SK-N-SH treated with all-trans-retinoic acid at 6 μM for 48 hours (cell line): ENCODE data around the gene KCMF1.

Experiments
- ATAC-seq: fragments of 200-7000 bp; cut with Tn5 transposase; 3 replicates; pipeline ENCODE4 v1.9.1; 2020; ENCODE audit warnings: mild to moderate bottlenecking, moderate library complexity
- ARNTL ChIP-seq: fragments of 450-650 bp; formaldehyde crosslinking; IDR thresholded peaks from 2 replicates; pipeline ENCODE4 v1.5.0; 2020; ENCODE audit warnings: low read depth, mild to moderate bottlenecking, moderate library complexity, borderline replicate concordance
- BACH2 ChIP-seq: fragments of 250-450 bp; sonication (Bioruptor Pico); IDR thresholded peaks from 2 replicates; pipeline ENCODE4 v1.9.0; 2021; ENCODE audit warnings: mild to moderate bottlenecking, borderline replicate concordance
- CSDC2 ChIP-seq: fragments of 250-450 bp; sonication (Bioruptor Pico); IDR thresholded peaks from 2 replicates; pipeline ENCODE4 v1.5.0; 2020; ENCODE audit warnings: mild to moderate bottlenecking, moderate library complexity
- ESRRG ChIP-seq: fragments of 250-450 bp; sonication (Bioruptor Pico); IDR thresholded peaks from 2 replicates; pipeline ENCODE4 v1.6.1; 2021; ENCODE audit warnings: mild to moderate bottlenecking
- ISL1 ChIP-seq: fragments of 250-450 bp; sonication (Bioruptor Pico); IDR thresholded peaks from 2 replicates; pipeline ENCODE4 v2.1.2; 2022; ENCODE audit warnings: mild to moderate bottlenecking, moderate library complexity
- OSR1 ChIP-seq: fragments of 250-450 bp; sonication (Bioruptor Pico); IDR thresholded peaks from 2 replicates; pipeline ENCODE4 v1.8.0; 2022; ENCODE audit warnings: moderate library complexity, mild to moderate bottlenecking, inconsistent platforms
- PPARA ChIP-seq: fragments of 250-450 bp; sonication (Bioruptor Pico); IDR thresholded peaks from 2 replicates; pipeline ENCODE4 v1.5.0; 2020; ENCODE audit warnings: mild to moderate bottlenecking, borderline replicate concordance
- RARB ChIP-seq: fragments of 250-450 bp; sonication (Bioruptor Pico); IDR thresholded peaks from 2 replicates; pipeline ENCODE4 v1.8.0; 2021; ENCODE audit warnings: mild to moderate bottlenecking, moderate library complexity
- SNAI2 ChIP-seq: fragments of 250-450 bp; sonication (Bioruptor Pico); IDR thresholded peaks from 2 replicates; pipeline ENCODE4 v1.5.0; 2020; ENCODE audit warnings: mild to moderate bottlenecking, moderate library complexity
- TCF4 ChIP-seq: fragments of 250-450 bp; sonication (Bioruptor Pico); IDR thresholded peaks from 2 replicates; pipeline ENCODE4 v1.8.0; 2021; ENCODE audit warnings: mild to moderate bottlenecking, moderate library complexity, borderline replicate concordance
- TOX ChIP-seq: fragments of 250-450 bp; sonication (Bioruptor Pico); IDR thresholded peaks from 2 replicates; pipeline ENCODE4 v1.8.0; 2021; ENCODE audit warnings: mild to moderate bottlenecking, moderate library complexity, borderline replicate concordance
- ZC3H10 ChIP-seq: fragments of 250-450 bp; sonication (Bioruptor Pico); IDR thresholded peaks from 2 replicates; pipeline ENCODE4 v1.5.1; 2021; ENCODE audit warnings: mild to moderate bottlenecking, moderate library complexity
- ZFP3 ChIP-seq: fragments of 250-450 bp; sonication (Bioruptor Pico); IDR thresholded peaks from 2 replicates; pipeline ENCODE4 v1.5.0; 2020; ENCODE audit warnings: mild to moderate bottlenecking, moderate library complexity
- ZFP30 ChIP-seq: fragments of 450-650 bp; formaldehyde crosslinking; IDR thresholded peaks from 2 replicates; pipeline ENCODE4 v1.5.0; 2022; ENCODE audit warnings: mild to moderate bottlenecking, moderate library complexity
- ZNF565 ChIP-seq: fragments of 450-650 bp; formaldehyde crosslinking; conservative IDR thresholded peaks from 2 replicates; pipeline ENCODE4 v1.5.0; 2020; ENCODE audit warnings: low read depth, mild to moderate bottlenecking, moderate library complexity
- ZNF70 ChIP-seq: fragments of 450-650 bp; formaldehyde crosslinking; IDR thresholded peaks from 2 replicates; pipeline ENCODE4 v1.5.0; 2020; ENCODE audit warnings: mild to moderate bottlenecking, moderate library complexity
- ZNF8 ChIP-seq: fragments of 450-650 bp; formaldehyde crosslinking; IDR thresholded peaks from 2 replicates; pipeline ENCODE4 v1.5.0; 2020; ENCODE audit warnings: mild to moderate bottlenecking, moderate library complexity
- TF ChIP-seq, protein P1 (sequence below): fragments of 250-450 bp; sonication (Bioruptor Pico); IDR thresholded peaks from 2 replicates; pipeline ENCODE4 v1.5.0; 2020; ENCODE audit warnings: mild to moderate bottlenecking, moderate library complexity
- TF ChIP-seq, protein P2 (sequence below): fragments of 250-450 bp; sonication (Bioruptor Pico); IDR thresholded peaks from 2 replicates; pipeline ENCODE4 v1.8.0; 2021; ENCODE audit warnings: low read depth, mild to moderate bottlenecking, moderate library complexity, borderline replicate concordance
- TF ChIP-seq, protein P3 (sequence below): fragments of 250-450 bp; sonication (Bioruptor Pico); IDR thresholded peaks from 2 replicates; pipeline ENCODE4 v1.5.1; 2020; ENCODE audit warnings: low read depth, mild to moderate bottlenecking, moderate library complexity
- TF ChIP-seq, protein P4 (sequence below): fragments of 250-450 bp; sonication (Bioruptor Pico); IDR thresholded peaks from 2 replicates; pipeline ENCODE4 v1.8.0; 2020; ENCODE audit warnings: mild to moderate bottlenecking, moderate library complexity, borderline replicate concordance
- TF ChIP-seq, protein P5 (sequence below): fragments of 250-450 bp; sonication (Bioruptor Pico); IDR thresholded peaks from 2 replicates; pipeline ENCODE4 v1.5.1; 2021; ENCODE audit warnings: mild to moderate bottlenecking, moderate library complexity

Gene KCMF1

DNA sequence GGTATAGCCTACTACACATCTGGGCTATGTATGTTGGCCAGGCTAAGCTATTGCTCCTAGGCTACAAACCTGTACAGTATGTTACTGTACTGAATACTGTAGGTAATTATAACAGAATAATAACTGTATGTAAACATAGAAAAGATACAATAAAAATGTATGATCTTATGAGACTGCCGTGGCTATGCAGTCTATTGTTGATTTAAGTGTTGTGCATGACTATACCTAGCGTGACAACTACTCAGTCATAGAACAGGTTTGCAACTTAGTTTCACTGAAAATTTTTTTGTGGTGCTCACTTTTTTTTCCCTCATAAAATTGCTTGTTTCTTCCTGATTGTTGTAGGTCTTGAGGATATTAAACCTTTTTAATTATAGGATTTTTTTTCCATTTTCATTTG lies 25.9 kb downstream of the KCMF1 start (continued):
- TF ChIP-seq, protein P1, sequence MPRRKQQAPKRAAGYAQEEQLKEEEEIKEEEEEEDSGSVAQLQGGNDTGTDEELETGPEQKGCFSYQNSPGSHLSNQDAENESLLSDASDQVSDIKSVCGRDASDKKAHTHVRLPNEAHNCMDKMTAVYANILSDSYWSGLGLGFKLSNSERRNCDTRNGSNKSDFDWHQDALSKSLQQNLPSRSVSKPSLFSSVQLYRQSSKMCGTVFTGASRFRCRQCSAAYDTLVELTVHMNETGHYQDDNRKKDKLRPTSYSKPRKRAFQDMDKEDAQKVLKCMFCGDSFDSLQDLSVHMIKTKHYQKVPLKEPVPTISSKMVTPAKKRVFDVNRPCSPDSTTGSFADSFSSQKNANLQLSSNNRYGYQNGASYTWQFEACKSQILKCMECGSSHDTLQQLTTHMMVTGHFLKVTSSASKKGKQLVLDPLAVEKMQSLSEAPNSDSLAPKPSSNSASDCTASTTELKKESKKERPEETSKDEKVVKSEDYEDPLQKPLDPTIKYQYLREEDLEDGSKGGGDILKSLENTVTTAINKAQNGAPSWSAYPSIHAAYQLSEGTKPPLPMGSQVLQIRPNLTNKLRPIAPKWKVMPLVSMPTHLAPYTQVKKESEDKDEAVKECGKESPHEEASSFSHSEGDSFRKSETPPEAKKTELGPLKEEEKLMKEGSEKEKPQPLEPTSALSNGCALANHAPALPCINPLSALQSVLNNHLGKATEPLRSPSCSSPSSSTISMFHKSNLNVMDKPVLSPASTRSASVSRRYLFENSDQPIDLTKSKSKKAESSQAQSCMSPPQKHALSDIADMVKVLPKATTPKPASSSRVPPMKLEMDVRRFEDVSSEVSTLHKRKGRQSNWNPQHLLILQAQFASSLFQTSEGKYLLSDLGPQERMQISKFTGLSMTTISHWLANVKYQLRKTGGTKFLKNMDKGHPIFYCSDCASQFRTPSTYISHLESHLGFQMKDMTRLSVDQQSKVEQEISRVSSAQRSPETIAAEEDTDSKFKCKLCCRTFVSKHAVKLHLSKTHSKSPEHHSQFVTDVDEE (CRISPR knock-in tag), result no peak
- TF ChIP-seq ESRRG (no peak), TCF4 (no peak), ISL1 (CRISPR knock-in tag) (no peak), ZFP3 (CRISPR knock-in tag) (no peak), BACH2 (CRISPR knock-in tag) (no peak), ZNF70 (CRISPR knock-in tag) (no peak), OSR1 (CRISPR knock-in tag) (no peak)
- TF ChIP-seq, protein P2, sequence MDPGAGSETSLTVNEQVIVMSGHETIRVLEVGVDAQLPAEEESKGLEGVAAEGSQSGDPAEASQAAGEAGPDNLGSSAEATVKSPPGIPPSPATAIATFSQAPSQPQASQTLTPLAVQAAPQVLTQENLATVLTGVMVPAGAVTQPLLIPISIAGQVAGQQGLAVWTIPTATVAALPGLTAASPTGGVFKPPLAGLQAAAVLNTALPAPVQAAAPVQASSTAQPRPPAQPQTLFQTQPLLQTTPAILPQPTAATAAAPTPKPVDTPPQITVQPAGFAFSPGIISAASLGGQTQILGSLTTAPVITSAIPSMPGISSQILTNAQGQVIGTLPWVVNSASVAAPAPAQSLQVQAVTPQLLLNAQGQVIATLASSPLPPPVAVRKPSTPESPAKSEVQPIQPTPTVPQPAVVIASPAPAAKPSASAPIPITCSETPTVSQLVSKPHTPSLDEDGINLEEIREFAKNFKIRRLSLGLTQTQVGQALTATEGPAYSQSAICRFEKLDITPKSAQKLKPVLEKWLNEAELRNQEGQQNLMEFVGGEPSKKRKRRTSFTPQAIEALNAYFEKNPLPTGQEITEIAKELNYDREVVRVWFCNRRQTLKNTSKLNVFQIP, result no peak

DNA sequence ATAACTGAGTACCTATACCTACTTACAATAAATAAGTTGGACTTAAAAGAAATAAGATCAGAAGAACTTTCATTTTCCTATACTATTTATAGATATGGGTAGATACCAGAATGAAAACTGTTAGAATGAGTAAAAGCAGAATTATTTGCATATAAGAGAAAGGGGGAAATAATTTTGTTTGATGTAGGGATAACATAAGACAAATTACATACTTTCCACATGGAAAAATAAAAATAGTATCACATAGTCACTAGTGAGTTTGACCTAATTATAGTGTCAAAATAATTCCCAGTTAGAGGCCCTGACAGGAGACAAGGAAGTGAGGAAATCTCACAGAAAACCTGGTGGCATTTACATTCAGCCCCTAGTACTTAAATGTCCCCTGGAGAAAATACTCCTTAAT lies 28.6 kb downstream of the KCMF1 start:
- no peak for ATAC-seq
- TF ChIP-seq ZFP30 (CRISPR knock-in tag), result no peak
- no peak for TF ChIP-seq ARNTL (CRISPR knock-in tag)
- TF ChIP-seq BACH2 (CRISPR knock-in tag), result no peak
- TF ChIP-seq SNAI2 (CRISPR knock-in tag), result no peak
- TF ChIP-seq ZFP3 (CRISPR knock-in tag), result no peak
- no peak for TF ChIP-seq ZNF565 (CRISPR knock-in tag)
- TF ChIP-seq ZNF8 (CRISPR knock-in tag), result no peak
- TF ChIP-seq, protein P3, sequence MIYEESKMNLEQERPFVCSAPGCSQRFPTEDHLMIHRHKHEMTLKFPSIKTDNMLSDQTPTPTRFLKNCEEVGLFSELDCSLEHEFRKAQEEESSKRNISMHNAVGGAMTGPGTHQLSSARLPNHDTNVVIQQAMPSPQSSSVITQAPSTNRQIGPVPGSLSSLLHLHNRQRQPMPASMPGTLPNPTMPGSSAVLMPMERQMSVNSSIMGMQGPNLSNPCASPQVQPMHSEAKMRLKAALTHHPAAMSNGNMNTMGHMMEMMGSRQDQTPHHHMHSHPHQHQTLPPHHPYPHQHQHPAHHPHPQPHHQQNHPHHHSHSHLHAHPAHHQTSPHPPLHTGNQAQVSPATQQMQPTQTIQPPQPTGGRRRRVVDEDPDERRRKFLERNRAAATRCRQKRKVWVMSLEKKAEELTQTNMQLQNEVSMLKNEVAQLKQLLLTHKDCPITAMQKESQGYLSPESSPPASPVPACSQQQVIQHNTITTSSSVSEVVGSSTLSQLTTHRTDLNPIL (CRISPR knock-in tag), result no peak

DNA sequence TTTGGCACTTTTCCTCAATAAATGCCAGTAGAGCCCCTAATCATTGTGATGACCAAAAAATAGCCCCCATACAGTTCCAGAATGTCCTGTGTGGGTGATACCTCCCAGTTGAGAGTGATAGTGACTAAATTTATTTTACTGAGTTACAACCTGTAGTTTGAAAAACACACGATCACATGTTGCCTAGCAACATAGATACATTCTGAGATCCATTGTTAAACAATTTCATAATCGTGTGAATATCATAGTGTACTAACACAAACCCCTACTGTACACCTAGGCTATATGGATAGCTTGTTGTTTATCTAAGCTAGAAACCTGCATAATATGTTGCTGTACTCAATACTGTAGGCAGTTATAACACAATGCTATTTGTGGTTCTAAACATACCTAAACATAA lies 30.6 kb downstream of the KCMF1 start:
- TF ChIP-seq OSR1 (CRISPR knock-in tag) (no peak), TCF4 (no peak), ZNF565 (CRISPR knock-in tag) (no peak), ZNF8 (CRISPR knock-in tag) (no peak), TOX (CRISPR knock-in tag) (no peak), ZNF70 (CRISPR knock-in tag) (no peak), ISL1 (CRISPR knock-in tag) (no peak), PPARA (CRISPR knock-in tag) (no peak), CSDC2 (CRISPR knock-in tag) (no peak), SNAI2 (CRISPR knock-in tag) (no peak), ZC3H10 (CRISPR knock-in tag) (no peak), RARB (CRISPR knock-in tag) (no peak), ZFP30 (CRISPR knock-in tag) (no peak), ZFP3 (CRISPR knock-in tag) (no peak), ARNTL (CRISPR knock-in tag) (no peak)
- TF ChIP-seq, protein P4, sequence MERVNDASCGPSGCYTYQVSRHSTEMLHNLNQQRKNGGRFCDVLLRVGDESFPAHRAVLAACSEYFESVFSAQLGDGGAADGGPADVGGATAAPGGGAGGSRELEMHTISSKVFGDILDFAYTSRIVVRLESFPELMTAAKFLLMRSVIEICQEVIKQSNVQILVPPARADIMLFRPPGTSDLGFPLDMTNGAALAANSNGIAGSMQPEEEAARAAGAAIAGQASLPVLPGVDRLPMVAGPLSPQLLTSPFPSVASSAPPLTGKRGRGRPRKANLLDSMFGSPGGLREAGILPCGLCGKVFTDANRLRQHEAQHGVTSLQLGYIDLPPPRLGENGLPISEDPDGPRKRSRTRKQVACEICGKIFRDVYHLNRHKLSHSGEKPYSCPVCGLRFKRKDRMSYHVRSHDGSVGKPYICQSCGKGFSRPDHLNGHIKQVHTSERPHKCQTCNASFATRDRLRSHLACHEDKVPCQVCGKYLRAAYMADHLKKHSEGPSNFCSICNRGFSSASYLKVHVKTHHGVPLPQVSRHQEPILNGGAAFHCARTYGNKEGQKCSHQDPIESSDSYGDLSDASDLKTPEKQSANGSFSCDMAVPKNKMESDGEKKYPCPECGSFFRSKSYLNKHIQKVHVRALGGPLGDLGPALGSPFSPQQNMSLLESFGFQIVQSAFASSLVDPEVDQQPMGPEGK (CRISPR knock-in tag), result no peak
- TF ChIP-seq, protein P3 (CRISPR knock-in tag), result no peak
- TF ChIP-seq, protein P1 (CRISPR knock-in tag), result no peak
- TF ChIP-seq, protein P5, sequence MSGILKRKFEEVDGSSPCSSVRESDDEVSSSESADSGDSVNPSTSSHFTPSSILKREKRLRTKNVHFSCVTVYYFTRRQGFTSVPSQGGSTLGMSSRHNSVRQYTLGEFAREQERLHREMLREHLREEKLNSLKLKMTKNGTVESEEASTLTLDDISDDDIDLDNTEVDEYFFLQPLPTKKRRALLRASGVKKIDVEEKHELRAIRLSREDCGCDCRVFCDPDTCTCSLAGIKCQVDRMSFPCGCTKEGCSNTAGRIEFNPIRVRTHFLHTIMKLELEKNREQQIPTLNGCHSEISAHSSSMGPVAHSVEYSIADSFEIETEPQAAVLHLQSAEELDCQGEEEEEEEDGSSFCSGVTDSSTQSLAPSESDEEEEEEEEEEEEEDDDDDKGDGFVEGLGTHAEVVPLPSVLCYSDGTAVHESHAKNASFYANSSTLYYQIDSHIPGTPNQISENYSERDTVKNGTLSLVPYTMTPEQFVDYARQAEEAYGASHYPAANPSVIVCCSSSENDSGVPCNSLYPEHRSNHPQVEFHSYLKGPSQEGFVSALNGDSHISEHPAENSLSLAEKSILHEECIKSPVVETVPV (CRISPR knock-in tag), result no peak
- no peak for ATAC-seq
